ENCODE results near the gene MFSD12.

DNA sequence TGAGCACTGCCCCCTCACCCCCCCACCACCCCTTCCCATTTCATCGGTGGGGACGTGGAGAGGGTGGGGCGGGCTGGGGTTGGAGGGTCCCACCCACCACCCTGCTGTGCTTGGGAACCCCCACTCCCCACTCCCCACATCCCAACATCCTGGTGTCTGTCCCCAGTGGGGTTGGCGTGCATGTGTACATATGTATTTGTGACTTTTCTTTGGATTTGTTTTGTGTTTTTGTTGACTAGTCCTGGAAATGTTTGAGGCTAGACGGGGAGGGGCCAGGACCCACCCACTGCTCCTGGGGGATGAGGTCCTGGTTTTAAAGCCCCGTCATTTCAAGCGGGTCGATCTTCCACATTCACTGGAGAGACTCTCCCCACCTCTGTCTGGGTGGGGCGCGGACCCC, 21.4 kb downstream of the MFSD12 start:
- TF ChIP-seq, protein P1, sequence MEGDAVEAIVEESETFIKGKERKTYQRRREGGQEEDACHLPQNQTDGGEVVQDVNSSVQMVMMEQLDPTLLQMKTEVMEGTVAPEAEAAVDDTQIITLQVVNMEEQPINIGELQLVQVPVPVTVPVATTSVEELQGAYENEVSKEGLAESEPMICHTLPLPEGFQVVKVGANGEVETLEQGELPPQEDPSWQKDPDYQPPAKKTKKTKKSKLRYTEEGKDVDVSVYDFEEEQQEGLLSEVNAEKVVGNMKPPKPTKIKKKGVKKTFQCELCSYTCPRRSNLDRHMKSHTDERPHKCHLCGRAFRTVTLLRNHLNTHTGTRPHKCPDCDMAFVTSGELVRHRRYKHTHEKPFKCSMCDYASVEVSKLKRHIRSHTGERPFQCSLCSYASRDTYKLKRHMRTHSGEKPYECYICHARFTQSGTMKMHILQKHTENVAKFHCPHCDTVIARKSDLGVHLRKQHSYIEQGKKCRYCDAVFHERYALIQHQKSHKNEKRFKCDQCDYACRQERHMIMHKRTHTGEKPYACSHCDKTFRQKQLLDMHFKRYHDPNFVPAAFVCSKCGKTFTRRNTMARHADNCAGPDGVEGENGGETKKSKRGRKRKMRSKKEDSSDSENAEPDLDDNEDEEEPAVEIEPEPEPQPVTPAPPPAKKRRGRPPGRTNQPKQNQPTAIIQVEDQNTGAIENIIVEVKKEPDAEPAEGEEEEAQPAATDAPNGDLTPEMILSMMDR (conservative IDR thresholded peaks at IDR 0.05), result no peak
- TF ChIP-seq ZFX (IDR thresholded peaks at IDR 0.05), result no peak
